ENCODE measurements around the gene CARMIL3. TPM values are rescaled to one million over a fixed set of nuclear protein-coding genes. Genes with fewer than 3 reads are reported as not detected.
A peak's percentile ranks its signal among the peaks of the same experiment; 100 is the strongest.

The CARMIL3 gene
- total RNA-seq, 1 experiment from 2014 or later, result 0.66 TPM

DNA sequence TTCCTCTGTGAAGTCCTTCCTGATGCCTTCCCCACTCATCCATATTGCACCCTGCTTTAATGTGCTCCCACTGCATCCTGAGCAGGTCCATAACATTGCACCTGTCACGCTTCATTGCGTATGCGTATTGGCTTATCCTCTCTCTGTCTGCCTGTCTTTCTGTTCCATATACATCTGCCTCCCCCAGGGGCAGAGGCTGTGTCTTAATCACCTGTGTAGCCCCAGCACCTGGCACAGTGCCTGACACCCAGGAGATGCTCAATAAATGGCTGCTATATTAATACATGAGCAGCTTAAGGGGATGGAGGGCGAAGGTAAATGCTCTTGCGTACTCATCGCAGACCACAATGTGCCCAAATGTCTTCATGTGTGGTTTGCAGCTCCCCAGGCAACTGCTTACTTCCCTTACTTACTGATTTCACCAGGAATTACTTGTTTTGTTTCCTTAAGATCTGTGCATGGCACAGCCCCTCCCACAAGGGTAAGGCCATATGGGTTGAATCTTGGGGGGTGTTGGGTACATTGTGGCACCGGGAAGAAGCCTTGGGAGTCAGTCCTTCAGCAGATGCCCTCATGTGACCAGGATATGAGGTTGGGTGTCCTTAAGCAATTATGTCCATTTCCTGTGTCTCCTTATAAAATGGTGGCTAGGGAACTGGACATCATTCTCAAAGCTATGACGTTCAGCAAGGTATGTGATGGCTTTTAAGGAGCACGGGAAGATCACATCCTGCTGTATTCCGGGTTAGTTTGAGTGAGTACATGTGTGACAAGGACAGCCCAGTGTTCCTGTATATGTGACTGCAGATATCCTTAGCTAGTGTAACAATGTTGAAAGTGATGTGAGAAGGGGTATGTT lies 18.7 kb downstream of the CARMIL3 start:
- in situ Hi-C loops (cut with HindIII; ENCODE audit: low pct_unique_long_range_greater_than_20kb, low sequenced_read_pairs), result no loop called here
- no peak for DNase-seq (ENCODE audit: low read depth, low spot score)

DNA sequence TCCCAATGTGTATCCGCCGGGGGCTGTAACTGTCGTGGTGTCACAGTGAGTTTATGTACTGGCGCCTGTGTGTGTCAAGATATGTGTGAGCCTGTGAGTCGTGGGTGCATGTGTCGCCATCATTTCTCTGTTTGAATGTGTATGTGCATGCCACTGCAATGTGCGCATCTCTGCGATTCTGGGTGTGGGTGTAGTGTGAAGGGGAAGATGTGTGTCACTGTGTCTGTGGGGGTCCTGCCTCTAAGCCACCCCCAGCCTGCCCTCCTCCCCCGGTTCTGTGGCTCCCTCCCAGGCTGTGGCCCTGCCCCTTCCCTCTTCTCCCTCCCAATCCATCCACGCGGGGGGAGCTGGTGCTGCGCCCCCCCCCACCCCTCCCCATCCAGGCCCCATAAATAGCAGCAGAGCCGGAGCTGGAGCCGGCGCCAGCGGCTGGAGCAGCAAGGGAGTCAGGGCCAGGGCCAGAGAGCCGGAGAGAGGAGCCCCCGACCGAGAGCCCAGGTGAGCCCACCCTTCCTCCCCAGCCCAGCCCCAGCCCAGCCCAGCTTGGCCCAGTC lies 19.4 kb downstream of the CARMIL3 start, which contains the start of gene CPNE6:
TSS of gene CPNE6 (plus strand) at position 419 of the 554 bp plus-strand sequence. CDS start 1,375 bp downstream, outside the sequence.
- DNase-seq (ENCODE audit: low read depth, low spot score), result no peak
- in situ Hi-C loops (cut with HindIII; ENCODE audit: low pct_unique_long_range_greater_than_20kb, low sequenced_read_pairs), result no loop called here

DNA sequence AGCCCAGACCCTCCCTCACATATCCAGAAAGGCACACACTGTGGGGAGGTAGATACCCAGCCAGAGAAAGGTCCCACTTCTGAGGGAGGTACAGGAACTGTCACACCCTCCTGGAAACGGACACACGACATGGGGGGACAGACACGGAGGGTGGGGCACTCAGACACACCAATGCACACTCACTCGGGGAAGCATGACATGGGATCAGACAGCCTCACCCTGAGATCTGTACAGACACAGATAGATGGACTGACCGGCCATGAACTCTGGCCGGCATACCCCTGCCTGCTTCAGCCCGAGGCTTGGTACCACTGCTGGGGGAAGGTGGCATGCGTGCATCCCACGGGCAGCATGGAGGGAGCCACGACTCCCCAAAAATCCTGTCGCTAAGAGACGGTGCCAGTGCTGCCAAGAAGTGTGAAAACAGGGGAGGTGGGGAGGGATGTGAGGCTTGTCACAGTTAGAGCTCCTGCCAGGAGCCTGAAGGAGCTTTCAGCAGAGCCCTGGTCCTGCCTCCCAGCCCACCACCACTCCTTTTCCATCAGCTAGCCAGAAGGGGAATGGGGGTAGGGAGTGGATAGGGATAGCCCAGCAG lies 20.1 kb downstream of the CARMIL3 start:
- in situ Hi-C loops (cut with HindIII; ENCODE audit: low pct_unique_long_range_greater_than_20kb, low sequenced_read_pairs), result no loop called here
- no peak for DNase-seq (ENCODE audit: low read depth, low spot score)

DNA sequence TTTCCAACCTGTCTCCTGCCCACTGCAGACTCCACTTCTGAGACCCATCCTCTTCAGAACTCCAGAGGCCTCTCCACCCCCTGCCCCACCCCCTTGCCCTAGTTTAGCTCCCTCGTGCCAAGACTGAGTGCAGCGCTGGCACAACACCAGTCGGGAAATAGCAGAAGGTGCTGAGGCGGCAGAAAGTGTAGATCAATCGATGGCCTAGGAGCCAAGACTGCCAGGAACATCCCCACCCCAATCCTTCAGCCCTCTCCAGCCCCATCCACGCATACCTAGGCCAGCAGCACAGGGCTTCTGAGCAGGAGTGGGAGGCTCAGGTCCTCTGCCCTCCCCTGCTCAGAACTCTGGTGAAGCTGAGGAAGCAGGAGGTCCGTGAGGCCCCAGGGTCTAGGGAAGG lies 20.6 kb downstream of the CARMIL3 start:
- DNase-seq (ENCODE audit: low read depth, low spot score), result no peak
- in situ Hi-C loops (cut with HindIII; ENCODE audit: low pct_unique_long_range_greater_than_20kb, low sequenced_read_pairs), result no loop called here

DNA sequence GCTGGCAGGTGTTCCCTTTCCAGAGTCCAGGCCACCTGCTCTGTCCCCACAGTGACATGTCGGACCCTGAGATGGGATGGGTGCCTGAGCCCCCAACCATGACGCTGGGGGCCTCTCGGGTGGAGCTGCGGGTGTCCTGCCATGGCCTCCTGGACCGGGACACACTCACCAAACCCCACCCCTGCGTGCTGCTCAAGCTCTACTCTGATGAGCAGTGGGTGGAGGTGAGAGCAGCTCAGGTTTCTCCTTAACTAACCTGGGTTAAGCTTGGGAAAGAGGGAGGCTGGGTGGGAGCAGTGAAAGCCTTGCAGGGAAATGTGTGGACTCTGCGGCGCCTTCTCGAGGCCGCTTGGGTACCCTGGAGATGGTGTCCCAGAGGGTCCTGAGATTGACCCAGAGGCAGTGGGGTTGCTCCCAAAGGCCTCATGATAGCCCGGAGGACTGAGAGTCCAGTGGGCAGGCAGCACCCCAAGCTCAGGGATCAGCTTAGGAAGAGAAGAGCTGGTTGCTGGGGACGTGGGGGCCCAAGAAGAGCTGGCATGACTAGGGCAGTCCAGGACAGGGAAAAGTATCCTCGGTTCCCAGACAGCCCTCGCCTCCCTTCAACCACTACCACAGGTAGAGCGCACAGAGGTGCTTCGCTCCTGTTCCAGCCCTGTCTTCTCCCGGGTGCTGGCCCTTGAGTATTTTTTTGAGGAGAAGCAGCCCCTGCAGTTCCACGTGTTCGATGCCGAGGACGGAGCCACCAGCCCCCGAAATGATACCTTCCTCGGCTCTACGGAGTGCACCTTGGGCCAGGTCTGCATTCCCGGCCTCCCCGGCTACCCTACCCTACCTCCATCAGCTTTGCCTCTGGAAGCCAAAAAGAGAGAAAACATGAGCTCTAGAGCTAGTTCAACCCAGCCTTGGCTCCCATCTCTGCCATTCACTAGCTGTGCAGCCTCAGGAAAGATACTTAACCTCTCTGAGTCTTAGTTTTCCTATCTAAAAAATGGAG lies 21.4 kb downstream of the CARMIL3 start:
- DNase-seq (ENCODE audit: low read depth, low spot score), result no peak
- in situ Hi-C loops (cut with HindIII; ENCODE audit: low pct_unique_long_range_greater_than_20kb, low sequenced_read_pairs), result no loop called here

DNA sequence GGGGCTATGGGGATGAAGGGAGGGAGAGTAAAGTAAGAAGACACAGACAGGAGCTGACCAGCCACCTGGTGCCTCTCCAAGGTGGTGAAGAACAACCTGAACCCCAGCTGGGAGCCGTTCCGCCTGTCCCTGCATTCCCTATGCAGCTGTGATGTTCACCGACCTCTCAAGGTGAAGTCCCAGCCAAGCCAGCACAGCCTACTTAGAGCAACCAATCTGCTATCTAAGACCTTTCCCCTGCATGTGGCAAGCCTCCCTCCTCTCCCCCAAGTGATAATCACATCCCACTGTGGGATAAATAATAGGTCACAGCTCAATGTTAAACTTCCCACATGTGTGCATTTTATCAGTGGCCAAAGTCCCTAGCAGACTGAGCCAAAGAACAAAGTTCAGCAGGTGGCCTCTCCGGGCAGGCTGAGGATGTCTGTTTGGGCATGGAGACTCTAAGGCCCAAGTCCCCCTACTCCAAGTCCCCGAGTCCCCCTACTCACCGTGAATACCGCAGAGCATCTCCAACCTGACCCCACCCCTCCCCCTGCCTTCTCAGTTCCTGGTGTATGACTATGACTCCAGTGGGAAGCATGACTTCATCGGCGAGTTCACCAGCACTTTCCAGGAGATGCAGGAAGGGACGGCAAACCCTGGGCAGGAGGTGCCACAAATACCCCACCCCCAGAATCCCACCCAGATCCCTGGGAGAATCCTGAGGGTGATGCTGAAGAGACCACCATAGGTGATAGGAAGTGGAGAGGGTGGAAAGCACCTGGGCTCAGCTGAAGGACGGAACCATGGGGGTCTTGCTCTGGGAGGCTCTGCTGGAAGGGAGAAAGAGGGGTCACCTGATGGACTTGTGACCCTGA lies 23.0 kb downstream of the CARMIL3 start:
- DNase-seq (ENCODE audit: low read depth, low spot score), result no peak
- in situ Hi-C loops (cut with HindIII; ENCODE audit: low pct_unique_long_range_greater_than_20kb, low sequenced_read_pairs), result no loop called here

DNA sequence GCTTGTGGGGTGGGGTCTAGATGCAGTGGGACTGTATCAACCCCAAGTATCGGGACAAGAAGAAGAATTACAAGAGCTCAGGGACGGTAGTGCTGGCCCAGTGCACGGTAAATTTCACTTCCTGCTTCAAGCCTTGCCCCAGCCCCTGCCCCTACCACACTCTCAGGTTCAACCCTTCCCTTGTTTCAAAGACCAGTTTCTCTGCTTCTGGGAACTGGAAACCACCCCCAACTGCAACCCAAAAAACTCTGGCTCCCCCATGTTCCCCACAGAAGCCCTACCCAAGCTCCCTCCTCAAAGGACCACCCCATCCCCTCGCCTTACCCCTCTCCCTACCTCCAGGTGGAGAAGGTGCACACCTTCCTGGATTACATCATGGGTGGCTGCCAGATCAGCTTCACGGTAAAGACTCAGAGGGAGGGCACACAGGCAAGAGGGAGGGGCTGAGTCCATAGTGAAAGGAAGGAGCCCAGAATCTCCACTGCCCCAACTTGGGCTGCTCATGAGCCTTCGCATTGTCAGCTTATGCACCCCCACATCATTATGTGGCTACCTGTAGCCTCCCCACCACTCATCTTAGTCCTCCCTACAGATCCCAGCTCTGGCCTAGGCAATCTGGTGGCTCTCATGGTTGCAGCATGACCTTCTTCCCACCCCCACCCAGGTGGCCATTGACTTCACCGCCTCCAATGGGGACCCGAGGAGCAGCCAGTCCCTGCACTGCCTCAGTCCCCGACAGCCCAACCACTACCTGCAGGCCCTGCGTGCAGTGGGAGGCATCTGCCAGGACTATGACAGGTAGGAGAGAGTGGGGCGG lies 23.9 kb downstream of the CARMIL3 start:
- in situ Hi-C loops (cut with HindIII; ENCODE audit: low pct_unique_long_range_greater_than_20kb, low sequenced_read_pairs), result no loop called here

DNA sequence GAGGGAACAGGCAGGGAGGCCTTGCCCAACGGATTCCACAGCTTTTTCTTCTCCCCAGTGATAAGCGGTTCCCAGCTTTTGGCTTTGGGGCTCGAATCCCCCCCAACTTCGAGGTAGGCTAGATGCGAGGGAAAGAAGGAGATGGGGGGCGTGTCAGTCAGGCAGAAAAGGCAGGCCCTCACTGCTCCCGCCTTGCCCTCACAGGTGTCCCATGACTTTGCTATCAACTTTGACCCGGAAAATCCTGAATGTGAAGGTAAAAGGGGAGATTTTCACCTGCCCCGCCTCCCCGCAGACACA lies 24.4 kb downstream of the CARMIL3 start:
- DNase-seq (ENCODE audit: low read depth, low spot score), result no peak
- in situ Hi-C loops (cut with HindIII; ENCODE audit: low pct_unique_long_range_greater_than_20kb, low sequenced_read_pairs), result no loop called here

More for the DNA sequence above, 23.9 kb downstream of the CARMIL3 start:
- DNase-seq (ENCODE audit: low read depth, low spot score), result no peak

DNA sequence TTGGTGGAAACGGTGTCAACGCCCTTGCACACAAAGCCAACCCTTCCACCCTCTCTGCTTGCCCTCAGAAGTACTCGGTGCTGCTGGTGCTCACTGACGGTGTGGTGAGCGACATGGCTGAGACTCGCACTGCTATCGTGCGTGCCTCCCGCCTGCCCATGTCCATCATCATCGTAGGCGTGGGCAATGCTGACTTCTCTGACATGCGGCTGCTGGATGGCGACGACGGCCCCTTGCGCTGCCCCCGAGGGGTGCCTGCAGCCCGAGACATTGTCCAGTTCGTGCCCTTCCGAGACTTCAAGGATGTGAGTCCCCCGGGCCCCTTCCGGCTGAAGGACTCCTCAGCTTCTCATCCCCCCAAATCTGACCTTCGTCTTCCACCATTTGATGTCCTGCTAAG lies 25.3 kb downstream of the CARMIL3 start:
- in situ Hi-C loops (cut with HindIII; ENCODE audit: low pct_unique_long_range_greater_than_20kb, low sequenced_read_pairs), result no loop called here
- DNase-seq (ENCODE audit: low read depth, low spot score), result no peak

DNA sequence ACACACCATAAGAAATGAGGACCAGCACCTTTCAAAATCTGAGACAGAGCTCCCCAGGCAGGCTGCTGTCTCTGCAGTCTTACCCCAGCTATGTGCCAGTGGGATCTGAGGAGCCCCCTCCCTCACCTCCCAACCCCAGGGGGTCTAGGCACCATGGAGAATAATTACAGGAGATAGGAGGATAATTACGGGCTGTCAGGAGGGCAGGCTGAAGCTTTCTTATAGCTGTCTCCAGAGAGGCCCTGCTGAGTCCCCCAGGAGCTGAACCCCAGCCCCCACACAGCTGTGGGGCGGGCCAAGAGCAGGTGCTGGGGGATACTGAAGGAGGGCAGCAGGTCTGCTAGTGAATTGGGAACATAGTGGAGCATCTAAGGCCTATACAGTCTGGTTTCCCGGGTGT lies 26.3 kb downstream of the CARMIL3 start:
- no peak for DNase-seq (ENCODE audit: low read depth, low spot score)
- in situ Hi-C loops (cut with HindIII; ENCODE audit: low pct_unique_long_range_greater_than_20kb, low sequenced_read_pairs), result no loop called here

DNA sequence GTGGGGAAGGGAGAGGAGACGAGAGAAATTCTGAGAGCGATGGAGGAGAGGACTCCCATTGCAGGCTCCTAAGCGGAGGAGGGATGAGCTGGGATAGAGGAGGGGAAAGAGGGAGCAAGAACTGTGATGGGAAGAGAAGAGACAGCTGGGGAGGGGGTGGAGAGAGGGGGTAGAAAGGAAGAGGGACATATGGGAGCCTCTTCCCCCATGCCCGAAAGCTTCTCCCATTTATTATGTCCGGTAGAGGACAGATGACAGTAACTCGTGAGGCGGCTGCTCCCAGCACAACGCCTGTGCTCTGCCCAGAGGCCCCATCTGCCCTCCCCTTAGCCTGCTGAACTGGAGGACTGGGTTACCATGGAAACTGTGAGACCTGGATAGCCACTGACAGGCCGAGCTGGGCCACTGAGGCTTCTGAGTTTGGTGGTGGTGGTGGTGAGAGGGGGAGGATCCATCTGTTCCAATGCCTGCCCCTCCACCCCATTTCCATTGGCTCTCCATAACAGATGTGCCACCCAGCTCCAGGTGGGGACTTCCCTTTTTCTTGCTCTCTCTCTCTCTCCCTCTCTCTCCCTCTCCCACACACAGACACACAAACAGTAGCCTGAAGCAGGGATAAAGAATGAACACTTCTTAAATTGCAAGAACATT lies 27.8 kb downstream of the CARMIL3 start:
- DNase-seq (ENCODE audit: low read depth, low spot score), result no peak
- in situ Hi-C loops (cut with HindIII; ENCODE audit: low pct_unique_long_range_greater_than_20kb, low sequenced_read_pairs), result no loop called here

DNA sequence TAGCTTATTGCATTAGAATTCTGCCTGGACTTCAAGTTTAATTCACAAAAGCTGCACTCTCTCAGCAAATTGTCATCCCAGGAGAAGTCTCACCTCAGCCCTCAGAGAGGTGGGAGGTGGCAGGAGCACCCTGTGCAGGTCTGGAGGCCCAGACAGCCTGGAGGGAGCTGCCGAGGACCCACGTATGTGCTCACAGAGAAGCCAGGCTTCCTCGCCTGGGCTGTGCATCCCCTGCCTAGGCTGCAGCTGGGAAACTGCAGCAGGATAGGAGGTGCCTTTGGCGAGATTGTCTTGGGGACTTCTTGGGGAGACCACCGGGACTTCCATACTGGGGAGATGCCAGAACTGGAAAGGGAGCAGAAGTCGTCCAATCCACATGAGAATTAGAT lies 28.3 kb downstream of the CARMIL3 start:
- in situ Hi-C loops (cut with HindIII; ENCODE audit: low pct_unique_long_range_greater_than_20kb, low sequenced_read_pairs), result no loop called here
- DNase-seq (ENCODE audit: low read depth, low spot score), result no peak

DNA sequence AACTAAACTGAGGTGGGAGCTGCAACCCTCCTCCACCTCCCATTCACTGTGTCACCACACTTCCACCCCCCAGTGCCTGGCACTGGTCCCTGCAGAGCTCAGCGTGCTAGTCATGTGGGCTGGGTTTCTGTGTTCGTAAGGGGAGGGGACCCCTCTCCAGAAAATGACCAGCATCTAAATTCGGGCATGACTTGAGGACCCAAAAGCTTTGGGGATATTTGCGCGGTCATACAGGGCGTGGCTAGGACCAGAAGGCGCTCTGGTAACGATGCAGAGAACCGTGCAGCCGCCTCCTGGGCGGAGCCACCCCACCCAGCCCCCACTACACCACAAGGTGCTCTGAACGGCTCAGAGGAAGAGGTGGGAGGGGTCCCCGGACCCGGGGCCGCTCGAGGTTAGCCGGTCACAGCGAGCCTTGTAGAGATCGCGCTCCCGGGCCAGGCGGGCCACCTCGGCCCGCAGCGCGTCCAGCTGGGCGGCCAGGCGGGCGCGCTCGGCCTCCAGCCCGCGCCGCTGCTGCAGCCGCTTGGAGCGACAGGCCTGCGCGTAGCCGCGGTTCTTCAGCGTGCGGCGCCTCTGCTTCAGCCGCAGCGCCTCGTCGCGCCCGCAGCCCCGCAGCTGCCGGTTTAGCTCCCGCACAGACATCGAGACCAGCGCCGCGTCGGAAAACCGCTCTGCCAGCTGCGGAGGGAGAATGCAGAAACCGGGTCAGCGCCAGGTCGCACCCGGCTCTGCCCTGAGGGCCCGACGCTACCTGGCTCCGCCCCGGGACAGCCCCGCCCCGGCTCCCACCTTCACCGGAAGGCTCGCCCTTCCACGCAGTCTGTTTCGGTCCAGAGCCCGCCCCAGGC lies 29.3 kb downstream of the CARMIL3 start:
- in situ Hi-C loops (cut with HindIII; ENCODE audit: low pct_unique_long_range_greater_than_20kb, low sequenced_read_pairs), result no loop called here
- DNase-seq (ENCODE audit: low read depth, low spot score), result peak; percentile 38

DNA sequence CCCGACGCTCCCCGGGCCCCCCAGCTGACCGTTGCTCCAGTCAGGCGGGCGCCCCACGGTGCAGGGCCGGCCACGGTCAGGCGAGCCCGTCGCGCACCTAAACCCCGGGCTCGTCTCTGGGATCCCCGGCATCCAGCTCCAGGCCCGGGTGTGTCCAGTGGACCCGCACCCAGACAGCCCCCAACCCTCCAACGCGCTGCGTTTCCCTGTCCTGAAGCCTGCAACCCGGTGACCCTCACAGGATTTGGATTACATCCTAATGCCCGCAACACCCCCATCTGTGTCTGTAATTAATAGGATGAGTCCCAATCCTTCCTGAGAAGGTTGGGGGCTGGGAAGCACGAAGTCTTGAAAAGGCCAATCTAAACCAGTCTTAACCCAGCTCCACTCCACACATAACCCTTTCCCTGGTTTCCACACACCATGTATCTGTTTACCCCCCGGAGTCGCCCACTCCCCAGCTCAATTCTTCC lies 30.0 kb downstream of the CARMIL3 start:
- DNase-seq (ENCODE audit: low read depth, low spot score), result no peak
- in situ Hi-C loops (cut with HindIII; ENCODE audit: low pct_unique_long_range_greater_than_20kb, low sequenced_read_pairs), result no loop called here
